GM12875 (cell line): ENCODE results near the gene NFIC.
"Not testable (repeated sequence)": the region's sequence is repeated elsewhere in the genome, so short reads cannot be mapped to it uniquely, and the experiment has no call there.

ENCODE experiments used
- H3K4me3 ChIP-seq: one replicate; pipeline ENCODE4 v1.5.1; 2011; ENCODE audit warnings: low read depth, low read length, control low read depth
- CTCF ChIP-seq: IDR thresholded peaks from 2 replicates; pipeline ENCODE4 v1.5.1; 2011; ENCODE audit warnings: low read depth, mild to moderate bottlenecking, control low read depth, inconsistent platforms, low read length, moderate library complexity, borderline replicate concordance; ENCODE audit not compliant: insufficient read depth

The NFIC gene

GRCh38 chr19:3338541-3339181 lies 27.7 kb upstream of the NFIC start:
- no peak overlapping the region for H3K4me3 ChIP-seq
- TF ChIP-seq CTCF = no peak

DNA sequence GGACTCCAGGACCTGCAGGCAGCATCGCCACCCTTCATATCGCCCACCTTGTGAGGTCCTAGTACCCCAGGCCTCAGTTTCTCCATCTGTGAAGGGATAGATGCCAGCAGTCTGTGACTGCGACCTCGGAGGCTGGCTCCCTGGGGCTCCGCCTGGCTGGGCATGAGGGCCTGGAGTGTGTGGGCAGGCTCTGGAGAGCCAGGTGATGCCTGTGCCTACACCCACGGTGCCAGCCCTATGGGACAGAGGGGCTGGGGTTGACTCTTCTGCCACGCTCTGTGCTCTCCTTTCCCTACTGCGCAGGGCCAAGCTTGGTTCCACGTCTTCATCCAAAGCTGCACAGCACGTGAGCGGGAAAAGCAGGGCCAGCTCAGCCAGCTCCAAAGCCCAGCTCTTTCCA lies 26.0 kb upstream of the NFIC start:
- no peak for TF ChIP-seq CTCF
- no peak overlapping the region for H3K4me3 ChIP-seq

DNA sequence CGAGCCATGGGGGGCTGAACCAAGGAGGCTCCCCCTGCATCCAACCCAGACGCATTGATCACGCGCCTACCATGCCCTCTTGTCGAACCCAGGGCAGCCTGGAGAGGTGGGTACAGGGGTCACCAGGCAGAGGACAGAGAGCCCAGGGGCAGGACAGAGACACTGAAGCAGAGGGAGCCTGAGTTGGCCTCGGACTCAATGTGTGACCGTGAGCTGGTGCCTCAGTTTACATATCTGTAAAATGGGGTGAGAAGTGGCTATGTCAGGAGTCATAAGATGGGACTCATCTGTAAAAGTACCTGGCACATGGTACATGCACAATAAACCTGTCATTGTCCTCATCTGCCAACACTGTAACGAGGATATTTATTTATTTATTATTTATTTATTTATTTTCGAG lies 24.1 kb upstream of the NFIC start:
- no peak for TF ChIP-seq CTCF
- H3K4me3 ChIP-seq = no peak overlapping the region

DNA sequence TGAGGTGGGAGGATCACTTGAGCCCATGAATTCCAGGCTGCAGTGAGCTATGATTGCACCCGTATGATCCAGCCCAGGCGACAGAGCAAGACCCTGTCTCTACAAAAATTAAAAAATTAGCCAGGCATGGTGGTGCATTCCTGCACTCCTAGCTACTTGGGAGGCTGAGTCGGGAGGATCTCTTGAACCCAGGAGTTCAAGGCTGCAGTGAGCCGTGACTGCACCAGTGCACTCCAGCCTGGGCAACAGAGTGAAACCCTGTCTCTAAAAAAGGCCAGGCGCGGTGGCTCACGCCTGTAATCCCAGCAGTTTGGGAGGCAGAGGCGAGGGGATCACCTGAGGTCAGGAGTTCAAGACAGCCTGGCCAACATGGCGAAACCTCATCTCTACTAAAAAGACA lies 23.4 kb upstream of the NFIC start:
- not testable (repeated sequence) for H3K4me3 ChIP-seq

- TF ChIP-seq CTCF = 0 out of 2 replicates have a peak, but pooled peaks have one; percentile 0
- H3K4me3 ChIP-seq = no peak overlapping the region
Measured at GRCh38 chr19:3343619-3344502, 22.5 kb upstream of the NFIC start.

DNA sequence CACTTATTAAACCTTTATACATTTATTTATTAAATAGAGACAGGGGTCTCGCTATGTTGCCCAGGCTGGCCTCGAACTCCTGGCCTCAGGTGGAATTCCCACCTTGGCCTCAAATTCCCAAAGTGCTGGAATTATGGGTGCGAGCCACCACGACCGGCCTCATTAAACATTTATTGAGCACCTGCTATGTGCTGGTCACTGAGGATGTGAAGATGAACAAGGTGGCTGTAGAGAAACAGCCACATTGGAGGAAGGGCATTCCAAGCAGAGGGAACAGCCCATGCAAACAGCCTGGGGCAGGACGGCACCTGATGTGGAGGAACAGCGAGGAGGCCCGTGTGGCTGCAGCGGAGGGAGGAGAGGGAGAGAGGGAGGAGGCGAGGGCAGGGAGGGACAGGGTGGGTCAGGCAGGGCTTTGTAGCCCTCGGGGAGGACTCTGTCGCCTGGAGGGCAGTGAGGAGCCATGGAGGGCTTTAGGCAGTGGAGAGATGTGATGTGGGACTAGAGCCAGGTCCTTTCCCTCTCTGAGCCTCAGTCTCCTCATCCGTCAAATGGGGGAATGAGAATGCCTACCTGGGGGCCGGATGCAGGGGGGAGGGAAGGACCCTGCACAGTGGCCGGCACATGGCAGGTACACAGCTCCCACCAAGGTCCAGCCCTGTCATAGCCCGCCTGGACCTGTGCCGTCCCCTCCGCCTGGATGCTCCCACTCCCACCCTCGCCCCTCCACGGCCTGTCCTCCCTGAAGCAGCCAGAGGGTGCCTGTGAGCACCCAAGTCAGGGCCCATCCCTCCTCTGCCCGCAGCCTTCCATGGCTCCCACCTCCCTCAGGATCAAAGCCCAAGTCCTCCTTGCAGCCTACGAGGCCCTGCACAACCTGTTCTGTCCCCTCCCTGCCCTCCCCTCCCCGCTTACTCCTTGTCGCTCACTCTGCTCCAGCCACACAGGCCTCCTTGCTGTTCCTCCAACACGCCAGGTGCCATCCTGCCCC lies 21.5 kb upstream of the NFIC start:
- TF ChIP-seq CTCF = no peak
- no peak overlapping the region for H3K4me3 ChIP-seq

DNA sequence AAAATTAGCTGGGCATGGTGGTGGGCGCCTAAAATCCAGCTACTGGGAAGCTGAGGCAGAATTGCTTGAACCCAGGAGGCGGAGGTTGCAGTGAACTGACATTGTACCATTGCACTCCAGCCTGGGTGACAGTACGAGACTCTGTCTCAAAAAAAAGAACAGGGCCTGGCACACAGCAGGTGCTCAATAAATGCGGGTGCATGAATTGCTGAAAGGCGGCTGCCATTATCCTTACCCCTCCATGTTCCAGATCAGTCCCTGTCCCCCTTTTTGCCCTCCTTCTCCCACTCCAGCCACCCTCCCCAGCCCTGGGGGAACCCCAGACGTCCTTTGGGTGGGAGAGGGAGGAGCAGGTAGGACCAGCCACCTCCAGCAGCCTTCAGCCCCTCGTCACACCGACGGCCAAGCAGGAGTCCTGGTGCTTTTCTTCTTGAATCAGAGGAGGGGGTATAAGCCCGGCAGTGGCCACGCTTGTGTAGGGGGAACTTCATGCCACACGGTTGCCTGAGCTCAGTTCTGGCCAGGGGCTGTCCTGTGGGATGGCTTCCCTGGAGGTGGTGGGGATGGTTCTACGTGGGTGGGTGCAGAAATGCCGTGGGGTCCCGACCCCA lies 20.4 kb upstream of the NFIC start:
- TF ChIP-seq CTCF = no peak
- no peak overlapping the region for H3K4me3 ChIP-seq
